HUES48 (cell line): Measurements from ENCODE around the gene FASTK.

Experiments used
- H3K27ac ChIP-seq: one replicate; pipeline ENCODE4 v1.7.0; 2013; ENCODE audit warnings: low read depth, low read length, inconsistent platforms
- H3K27me3 ChIP-seq: 2 replicates; pipeline ENCODE4 v1.6.1; 2013; ENCODE audit warnings: mild to moderate bottlenecking, low read length; ENCODE audit not compliant: control insufficient read depth, insufficient read depth
- H3K36me3 ChIP-seq: 2 replicates; pipeline ENCODE4 v1.6.1; 2013; ENCODE audit warnings: low read length; ENCODE audit not compliant: control insufficient read depth, insufficient read depth
- H3K4me1 ChIP-seq: 2 replicates; pipeline ENCODE4 v1.6.1; 2013; ENCODE audit warnings: mild to moderate bottlenecking, low read length; ENCODE audit not compliant: control insufficient read depth, insufficient read depth
- H3K4me3 ChIP-seq: 2 replicates; pipeline ENCODE4 v1.5.1; 2013; ENCODE audit warnings: mild to moderate bottlenecking, low read depth, low read length
- H3K9ac ChIP-seq: 2 replicates; pipeline ENCODE4 v1.6.1; 2013; ENCODE audit warnings: mild to moderate bottlenecking, low read depth, low read length, moderate library complexity
- H3K9me3 ChIP-seq: 2 replicates; pipeline ENCODE4 v1.6.1; 2013; ENCODE audit warnings: low read length; ENCODE audit not compliant: control insufficient read depth, insufficient read depth

Gene FASTK

GRCh38 chr7:151060416-151061212, 20.0 kb downstream of the FASTK start:
- Histone ChIP-seq H3K27ac (peak overlapping the region; percentile 91), H3K9me3 (no peaks in the 10 kb centered on the region), H3K36me3 (peaks cover 12% of the 10 kb centered on the region), H3K4me3 (peak overlapping the region; percentile 86), H3K27me3 (peaks cover 4% of the 10 kb centered on the region; the same call in 1 of the 2 replicates), H3K9ac (peak overlapping the region; percentile 13; the same call in 1 of the 2 replicates), H3K4me1 (peaks cover 44% of the 10 kb centered on the region)

GRCh38 chr7:151060113-151060415, 20.5 kb downstream of the FASTK start:
- no peaks in the 10 kb centered on the region for H3K9me3 ChIP-seq
- H3K4me3 ChIP-seq, result peak overlapping the region; percentile 86
- H3K4me1 ChIP-seq, result peaks cover 44% of the 10 kb centered on the region
- H3K9ac ChIP-seq, result peak overlapping the region; percentile 13; the same call in 1 of the 2 replicates
- H3K27ac ChIP-seq, result peak overlapping the region; percentile 91
- peaks cover 7% of the 10 kb centered on the region for H3K36me3 ChIP-seq
- peaks cover 4% of the 10 kb centered on the region; the same call in 1 of the 2 replicates for H3K27me3 ChIP-seq

GRCh38 chr7:151059367-151060112, 21.1 kb downstream of the FASTK start, which contains the start of gene SLC4A2:
Gene SLC4A2, plus strand, starts transcription at chr7:151059589. Its CDS starts 2,399 bp downstream, at chr7:151061988.
- Histone ChIP-seq H3K36me3 (peaks cover 2% of the 10 kb centered on the region), H3K4me1 (peaks cover 44% of the 10 kb centered on the region), H3K4me3 (peak within 1 kb of the TSS; percentile 86), H3K9me3 (no peaks in the 10 kb centered on the region), H3K27me3 (peaks cover 4% of the 10 kb centered on the region; the same call in 1 of the 2 replicates), H3K9ac (peak within 1 kb of the TSS; percentile 13; the same call in 1 of the 2 replicates), H3K27ac (peak within 1 kb of the TSS; percentile 91)

GRCh38 chr7:151058781-151059366, 21.7 kb downstream of the FASTK start:
- Histone ChIP-seq H3K27me3 (peaks cover 4% of the 10 kb centered on the region; the same call in 1 of the 2 replicates), H3K9ac (no peak overlapping the region)

GRCh38 chr7:151057989-151058780, 22.4 kb downstream of the FASTK start:
- no peak overlapping the region; the same call in 1 of the 2 replicates for H3K9ac ChIP-seq
- peak overlapping the region; percentile 91 for H3K27ac ChIP-seq
- peaks cover 4% of the 10 kb centered on the region; the same call in 1 of the 2 replicates for H3K27me3 ChIP-seq
- H3K4me3 ChIP-seq, result peak overlapping the region; percentile 86
- H3K4me1 ChIP-seq, result peaks cover 41% of the 10 kb centered on the region
- H3K9me3 ChIP-seq, result no peaks in the 10 kb centered on the region
- no peaks in the 10 kb centered on the region for H3K36me3 ChIP-seq

More at GRCh38 chr7:151058781-151059366, 21.7 kb downstream of the FASTK start:
- peak overlapping the region; percentile 86 for H3K4me3 ChIP-seq
- H3K27ac ChIP-seq, result peak overlapping the region; percentile 91
- H3K9me3 ChIP-seq, result no peaks in the 10 kb centered on the region
- no peaks in the 10 kb centered on the region for H3K36me3 ChIP-seq
- peaks cover 44% of the 10 kb centered on the region for H3K4me1 ChIP-seq

- Histone ChIP-seq H3K4me1 (peaks cover 40% of the 10 kb centered on the region), H3K27ac (peak within 1 kb of the TSS; percentile 91)
These were observed 23.1 kb downstream of the FASTK start, which contains the start of gene CDK5 for GRCh38 chr7:151057506-151057988. Gene CDK5, minus strand, starts transcription at chr7:151057897. Its CDS starts 49 bp downstream, at chr7:151057848.

GRCh38 chr7:151056666-151057505, 23.7 kb downstream of the FASTK start:
- H3K4me3 ChIP-seq, result peak overlapping the region; percentile 86
- H3K27me3 ChIP-seq, result peaks cover 12% of the 10 kb centered on the region
- no peaks in the 10 kb centered on the region for H3K36me3 ChIP-seq
- no peaks in the 10 kb centered on the region for H3K9me3 ChIP-seq
- no peak overlapping the region for H3K27ac ChIP-seq
- no peak overlapping the region for H3K9ac ChIP-seq
- H3K4me1 ChIP-seq, result peaks cover 36% of the 10 kb centered on the region

More at GRCh38 chr7:151057506-151057988, 23.1 kb downstream of the FASTK start, which contains the start of gene CDK5:
- Histone ChIP-seq H3K27me3 (peaks cover 8% of the 10 kb centered on the region), H3K36me3 (no peaks in the 10 kb centered on the region), H3K4me3 (peak within 1 kb of the TSS; percentile 86), H3K9ac (no peak within 1 kb of the TSS; the same call in 1 of the 2 replicates), H3K9me3 (no peaks in the 10 kb centered on the region)

- H3K4me3 ChIP-seq, result peak overlapping the region; percentile 86; the same call in 1 of the 2 replicates
These were observed 24.3 kb downstream of the FASTK start for GRCh38 chr7:151056283-151056665.

GRCh38 chr7:151053751-151054150, 26.9 kb downstream of the FASTK start:
- Histone ChIP-seq H3K9ac (no peak overlapping the region), H3K4me1 (peaks cover 19% of the 10 kb centered on the region), H3K27ac (no peak overlapping the region), H3K4me3 (no peak overlapping the region), H3K27me3 (peaks cover 37% of the 10 kb centered on the region), H3K9me3 (no peaks in the 10 kb centered on the region), H3K36me3 (no peaks in the 10 kb centered on the region)

More at GRCh38 chr7:151056283-151056665, 24.3 kb downstream of the FASTK start:
- Histone ChIP-seq H3K9me3 (no peaks in the 10 kb centered on the region), H3K4me1 (peaks cover 33% of the 10 kb centered on the region), H3K9ac (no peak overlapping the region), H3K27ac (no peak overlapping the region), H3K36me3 (no peaks in the 10 kb centered on the region), H3K27me3 (peaks cover 16% of the 10 kb centered on the region)
